HG03159 (cell line): ENCODE data around the gene P2RX5.
"Not testable (repeated sequence)": the region's sequence is repeated elsewhere in the genome, so short reads cannot be mapped to it uniquely, and the experiment has no call there.

Experiments used
- ATAC-seq: cut with Tn5 transposase; IDR thresholded peaks from one replicate; pipeline ENCODE4 v1.9.1; 2021; ENCODE audit warnings: mild to moderate bottlenecking, moderate library complexity; ENCODE audit not compliant: unreplicated experiment

The P2RX5 gene

GRCh38 chr17:3715296-3715695 is 19.3 kb upstream of the P2RX5 start:
- no peak for ATAC-seq

GRCh38 chr17:3712811-3713463 is 17.0 kb upstream of the P2RX5 start:
- ATAC-seq, result no peak

- peak; percentile 91 for ATAC-seq
Measured at GRCh38 chr17:3710951-3711383, 15.0 kb upstream of the P2RX5 start.

GRCh38 chr17:3708366-3708765 is 12.4 kb upstream of the P2RX5 start:
- ATAC-seq, result no peak

GRCh38 chr17:3705718-3705984 is 9.7 kb upstream of the P2RX5 start:
- not testable (repeated sequence) for ATAC-seq

- no peak for ATAC-seq
Measured at GRCh38 chr17:3704931-3705717, 9.2 kb upstream of the P2RX5 start.

- ATAC-seq, result not testable (repeated sequence)
Measured at GRCh38 chr17:3702041-3702539, 6.1 kb upstream of the P2RX5 start.

- no peak for ATAC-seq
Measured at GRCh38 chr17:3699951-3700350, 4.0 kb upstream of the P2RX5 start.

GRCh38 chr17:3698139-3698538 is 2.2 kb upstream of the P2RX5 start:
- ATAC-seq, result no peak

GRCh38 chr17:3697103-3697476 is 1.1 kb upstream of the P2RX5 start:
- no peak for ATAC-seq

GRCh38 chr17:3695129-3695722 is 729 bp downstream of the P2RX5 start:
- ATAC-seq, result no peak

GRCh38 chr17:3693829-3694231 is 2.1 kb downstream of the P2RX5 start:
- peak; percentile 64 for ATAC-seq

GRCh38 chr17:3693141-3693540 is 2.8 kb downstream of the P2RX5 start:
- no peak for ATAC-seq

- no peak for ATAC-seq
Measured at GRCh38 chr17:3692346-3692745, 3.6 kb downstream of the P2RX5 start.

GRCh38 chr17:3691617-3692067 is 4.3 kb downstream of the P2RX5 start:
- ATAC-seq, result no peak

GRCh38 chr17:3690094-3690715 is 5.8 kb downstream of the P2RX5 start:
- no peak for ATAC-seq

- ATAC-seq, result no peak
Measured at GRCh38 chr17:3689262-3690093, 6.5 kb downstream of the P2RX5 start.

GRCh38 chr17:3688852-3689261 is 7.1 kb downstream of the P2RX5 start:
- ATAC-seq, result no peak

GRCh38 chr17:3688027-3688553 is 7.9 kb downstream of the P2RX5 start:
- no peak for ATAC-seq

GRCh38 chr17:3685174-3685573 is 10.8 kb downstream of the P2RX5 start:
- no peak for ATAC-seq
